ENCODE data around the gene PTPRT. TPM values are rescaled to one million over a fixed set of nuclear protein-coding genes. Genes with fewer than 3 reads are reported as not detected.

PTPRT gene
- total and polyA plus RNA-seq, 2 of the 13 experiments (the other 11 are each of a cell fraction or from before 2014, with no cell fraction given), result under 0.01 to 0.09 TPM

DNA sequence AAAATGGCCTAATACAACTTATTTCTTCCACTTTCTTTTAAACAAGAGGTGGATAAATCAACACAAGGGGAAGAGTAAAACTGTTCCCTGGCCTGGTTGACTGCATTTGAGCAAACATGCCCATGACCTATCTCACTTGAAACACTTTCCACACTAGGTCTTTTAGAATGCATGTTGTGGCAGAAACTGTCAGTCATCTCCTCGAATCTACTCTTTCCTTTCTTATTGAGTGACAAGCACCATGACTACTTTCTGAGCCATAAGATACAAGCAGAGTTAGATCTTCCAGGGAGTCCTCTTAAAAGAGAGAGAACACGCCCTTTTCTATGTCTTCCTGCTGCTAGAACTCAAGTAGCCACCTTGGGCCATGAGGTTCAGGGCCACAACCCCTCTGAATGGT, 66.5 kb downstream of the PTPRT start (continued):
- TF ChIP-seq, protein P1, sequence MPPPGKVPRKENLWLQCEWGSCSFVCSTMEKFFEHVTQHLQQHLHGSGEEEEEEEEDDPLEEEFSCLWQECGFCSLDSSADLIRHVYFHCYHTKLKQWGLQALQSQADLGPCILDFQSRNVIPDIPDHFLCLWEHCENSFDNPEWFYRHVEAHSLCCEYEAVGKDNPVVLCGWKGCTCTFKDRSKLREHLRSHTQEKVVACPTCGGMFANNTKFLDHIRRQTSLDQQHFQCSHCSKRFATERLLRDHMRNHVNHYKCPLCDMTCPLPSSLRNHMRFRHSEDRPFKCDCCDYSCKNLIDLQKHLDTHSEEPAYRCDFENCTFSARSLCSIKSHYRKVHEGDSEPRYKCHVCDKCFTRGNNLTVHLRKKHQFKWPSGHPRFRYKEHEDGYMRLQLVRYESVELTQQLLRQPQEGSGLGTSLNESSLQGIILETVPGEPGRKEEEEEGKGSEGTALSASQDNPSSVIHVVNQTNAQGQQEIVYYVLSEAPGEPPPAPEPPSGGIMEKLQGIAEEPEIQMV (CRISPR knock-in tag; IDR thresholded peaks at IDR 0.05; ENCODE audit: low read depth), result no peak
- TF ChIP-seq, protein P2, sequence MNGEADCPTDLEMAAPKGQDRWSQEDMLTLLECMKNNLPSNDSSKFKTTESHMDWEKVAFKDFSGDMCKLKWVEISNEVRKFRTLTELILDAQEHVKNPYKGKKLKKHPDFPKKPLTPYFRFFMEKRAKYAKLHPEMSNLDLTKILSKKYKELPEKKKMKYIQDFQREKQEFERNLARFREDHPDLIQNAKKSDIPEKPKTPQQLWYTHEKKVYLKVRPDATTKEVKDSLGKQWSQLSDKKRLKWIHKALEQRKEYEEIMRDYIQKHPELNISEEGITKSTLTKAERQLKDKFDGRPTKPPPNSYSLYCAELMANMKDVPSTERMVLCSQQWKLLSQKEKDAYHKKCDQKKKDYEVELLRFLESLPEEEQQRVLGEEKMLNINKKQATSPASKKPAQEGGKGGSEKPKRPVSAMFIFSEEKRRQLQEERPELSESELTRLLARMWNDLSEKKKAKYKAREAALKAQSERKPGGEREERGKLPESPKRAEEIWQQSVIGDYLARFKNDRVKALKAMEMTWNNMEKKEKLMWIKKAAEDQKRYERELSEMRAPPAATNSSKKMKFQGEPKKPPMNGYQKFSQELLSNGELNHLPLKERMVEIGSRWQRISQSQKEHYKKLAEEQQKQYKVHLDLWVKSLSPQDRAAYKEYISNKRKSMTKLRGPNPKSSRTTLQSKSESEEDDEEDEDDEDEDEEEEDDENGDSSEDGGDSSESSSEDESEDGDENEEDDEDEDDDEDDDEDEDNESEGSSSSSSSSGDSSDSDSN (CRISPR knock-in tag; IDR thresholded peaks at IDR 0.05), result no peak
- TF ChIP-seq ZC3H4 (CRISPR knock-in tag; IDR thresholded peaks at IDR 0.05; ENCODE audit: borderline replicate concordance) (no peak), NFKBIZ (CRISPR knock-in tag; IDR thresholded peaks at IDR 0.05) (no peak), ELF3 (CRISPR knock-in tag; IDR thresholded peaks at IDR 0.05) (no peak)

DNA sequence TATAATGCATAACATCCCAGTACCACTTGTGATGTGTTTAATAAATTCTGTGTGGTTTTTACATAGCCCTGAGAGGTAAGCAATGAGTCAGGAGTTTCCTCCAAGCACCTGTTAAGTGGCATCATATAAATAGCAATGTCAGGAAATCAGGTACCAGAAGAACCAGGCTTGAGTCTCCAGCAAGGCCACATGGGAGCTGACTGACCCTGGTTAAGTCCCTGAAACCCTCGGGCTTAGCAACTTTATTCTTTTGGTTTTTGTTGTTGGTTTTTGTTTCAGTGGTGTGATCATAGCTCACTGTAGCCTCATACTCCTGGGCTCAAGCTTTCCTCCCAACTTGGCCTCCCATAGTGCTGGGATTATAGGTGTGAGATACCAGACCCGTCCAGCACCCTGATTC, 70.0 kb downstream of the PTPRT start:
- H3K79me2 ChIP-seq (ENCODE audit: insufficient read depth, low read length), result no peaks in the 10 kb centered on the region
- H4K20me1 ChIP-seq (ENCODE audit: insufficient read depth, low read length), result no peaks in the 10 kb centered on the region
- no peaks in the 10 kb centered on the region for H3K9me3 ChIP-seq (ENCODE audit: low read length)
- no peak for FAIRE-seq
- POLR2A ChIA-PET, result no interaction called here
- H3K4me3 ChIP-seq (replicated peaks in 1 of 3; ENCODE audit: insufficient read depth in 1 of 3, low read depth in 2 of 3, low read length in 3 of 3), result no peak overlapping the region
- no peak for DNase-seq (ENCODE audit: low spot score)
- H3K4me1 ChIP-seq (ENCODE audit: insufficient read depth, low read length), result no peaks in the 10 kb centered on the region
- TF ChIP-seq CREB1 (IDR thresholded peaks at IDR 0.05) (no peak), CREB1 (CRISPR knock-in tag; IDR thresholded peaks at IDR 0.05) (no peak), ZNF451 (CRISPR knock-in tag; IDR thresholded peaks at IDR 0.05) (no peak), MBD4 (IDR thresholded peaks at IDR 0.05; ENCODE audit: borderline replicate concordance, low read length) (no peak)
- H3K4me2 ChIP-seq (ENCODE audit: low read depth, low read length), result no peak overlapping the region
- H3K27ac ChIP-seq (ENCODE audit: extremely low read length, insufficient read depth, low read length), result no peak overlapping the region
- WGBS (ENCODE audit: low lambda C conversion rate), result 0% methylated on average over 2 of the region's 2 CpGs
- intact Hi-C loops (cut with micrococcal nuclease; ENCODE audit: unreplicated experiment) (no loop called here), in situ Hi-C loops (cut with HindIII; ENCODE audit: extremely low pct_ligation_motif_present, low pct_unique_long_range_greater_than_20kb) (no loop called here)
- CTCF ChIA-PET (ENCODE audit: low intra/inter-chr PET ratio, low total read pairs), result no interaction called here
- no TSS peak for BruUV-seq (replicated peaks)
- ATAC-seq, result no peak
- no peak overlapping the region for H3K9ac ChIP-seq (ENCODE audit: insufficient read depth, low read depth, low read length)
- H3K36me3 ChIP-seq (replicated peaks in 1 of 2; ENCODE audit: control insufficient read depth in 1 of 2, insufficient read depth in 2 of 2, low read length in 2 of 2), result no peaks in the 10 kb centered on the region
- H3K27me3 ChIP-seq (ENCODE audit: control insufficient read depth in 1 of 2, insufficient read depth in 2 of 2, low read length in 2 of 2), result no peaks in the 10 kb centered on the region
- no peak overlapping the region for H2AFZ ChIP-seq (ENCODE audit: low read length)
